SHP77 treated with DMSO at 0.1 percent for 48 hours (cell line): Measurements from ENCODE around the gene EEA1.

Experiments
- DNase-seq: peaks from one replicate; lab custom pipeline; 2025; lab: John Stamatoyannopoulos, UW

The EEA1 gene

DNA sequence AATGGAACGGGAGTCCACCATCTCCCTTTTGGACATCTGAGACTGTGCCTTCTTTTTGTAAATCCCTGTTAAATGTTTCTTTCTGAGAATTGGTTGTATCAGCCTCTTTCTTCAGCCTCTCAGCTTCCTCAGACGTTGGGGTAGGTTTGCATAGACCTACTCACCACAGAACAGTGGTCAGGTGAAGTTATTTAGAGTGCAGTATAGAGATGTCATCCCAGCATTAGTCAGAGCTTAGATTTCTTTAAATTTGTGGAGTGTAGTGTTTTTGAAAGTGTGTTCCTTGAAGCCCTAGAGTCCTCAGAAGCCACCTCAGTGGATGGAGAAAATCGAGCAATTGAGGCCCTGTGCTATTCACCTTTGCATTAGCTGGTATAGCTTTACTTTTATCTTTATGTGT, 8.9 kb upstream of the EEA1 start:
- DNase-seq, result no peak

- DNase-seq, result no peak
These were observed 4.5 kb upstream of the EEA1 start for GRCh38 chr12:92933606-92934005.

DNA sequence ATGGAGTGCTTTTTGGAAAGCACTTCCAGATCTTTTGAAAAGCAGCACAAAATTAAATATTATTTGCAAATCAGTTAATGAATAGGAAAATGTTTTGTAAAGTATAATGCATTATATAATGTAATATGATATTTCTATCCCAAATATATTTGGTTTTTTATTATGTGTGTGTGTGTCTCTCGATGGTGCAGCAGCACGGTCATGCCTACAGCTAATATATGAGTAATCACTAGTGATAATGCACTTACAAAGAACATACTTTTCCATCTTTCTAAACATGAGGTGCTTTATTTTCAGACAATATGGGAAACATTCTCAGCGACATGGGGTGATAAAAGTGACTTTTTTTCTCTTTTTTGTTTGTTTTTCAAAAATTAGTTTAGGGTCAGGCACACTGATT, 1.3 kb upstream of the EEA1 start:
- no peak for DNase-seq

DNA sequence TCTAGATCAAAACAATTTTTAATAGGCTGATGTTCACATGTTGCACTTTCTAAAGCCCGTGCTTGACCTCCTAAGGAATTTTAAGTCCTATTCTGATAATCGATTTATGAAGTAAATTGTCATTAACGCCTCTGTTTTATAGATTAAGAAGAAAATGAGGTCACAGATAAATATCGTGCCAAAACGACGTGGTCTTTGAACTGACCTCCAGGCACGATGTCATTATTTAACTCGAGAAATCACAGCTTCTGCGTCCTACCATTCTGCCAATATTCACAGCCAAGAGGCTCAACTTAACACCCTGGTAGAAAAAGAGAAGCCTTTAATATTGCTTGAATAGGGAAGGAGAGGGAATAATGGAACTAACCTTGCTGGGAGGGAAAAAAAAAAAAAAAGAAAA, 888 bp upstream of the EEA1 start:
- DNase-seq, result no peak

DNA sequence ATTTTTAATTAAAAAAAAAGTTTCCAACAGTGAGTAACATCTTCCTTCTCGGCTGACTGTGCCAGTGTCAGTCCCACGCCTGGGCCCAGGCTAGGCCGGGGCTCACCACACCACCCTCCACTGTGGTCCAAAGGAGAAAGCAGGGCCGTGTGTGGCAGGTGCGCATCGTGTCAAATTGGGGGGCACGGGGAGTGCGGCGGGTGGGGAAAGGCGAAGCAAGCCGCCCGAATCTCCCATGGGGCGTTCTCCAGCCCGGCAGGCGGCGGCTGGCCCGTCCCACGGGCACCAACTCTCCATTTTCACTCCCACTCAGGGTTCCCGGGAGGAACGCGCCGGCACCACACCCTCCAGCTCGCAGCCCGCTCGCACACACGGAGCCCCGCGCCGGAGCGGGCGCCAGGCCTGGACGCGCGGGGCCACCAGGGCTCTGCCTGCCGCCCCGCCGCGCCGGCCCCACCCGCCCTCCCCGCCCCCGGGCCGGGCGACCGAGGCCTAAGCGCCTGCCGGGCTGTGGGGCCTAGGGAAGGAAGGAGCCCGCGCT, 604 bp downstream of the EEA1 start:
- DNase-seq, result no peak

GRCh38 chr12:92927436-92928281, 1.4 kb downstream of the EEA1 start:
- DNase-seq, result no peak

GRCh38 chr12:92927055-92927435, 2.0 kb downstream of the EEA1 start:
- DNase-seq, result no peak

- no peak for DNase-seq
These were observed 2.5 kb downstream of the EEA1 start for GRCh38 chr12:92926549-92926948.

GRCh38 chr12:92921877-92922276, 7.2 kb downstream of the EEA1 start:
- DNase-seq, result no peak

DNA sequence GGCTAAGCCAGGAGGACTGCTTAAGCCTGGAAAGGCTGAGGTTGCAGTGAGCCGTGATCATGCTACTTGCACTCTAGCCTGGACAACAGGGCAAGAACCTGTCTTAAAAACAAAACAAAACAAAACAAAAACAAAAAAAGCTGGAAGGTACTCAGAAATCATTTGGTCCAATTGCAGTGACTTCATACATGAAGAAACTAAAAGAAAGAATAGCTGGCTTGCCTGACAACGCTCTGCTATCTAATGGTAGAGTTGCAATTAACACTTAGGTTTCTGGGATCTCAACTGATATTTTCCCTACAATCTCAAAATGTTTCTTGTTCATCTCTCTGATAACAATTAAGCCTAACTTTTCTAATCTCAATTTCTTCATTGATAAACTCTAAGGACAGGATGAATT, 13.7 kb downstream of the EEA1 start:
- no peak for DNase-seq

- DNase-seq, result no peak
These were observed 14.9 kb downstream of the EEA1 start for GRCh38 chr12:92914170-92914569.

- DNase-seq, result no peak
These were observed 16.4 kb downstream of the EEA1 start for GRCh38 chr12:92912672-92913071.

- DNase-seq, result no peak
These were observed 17.0 kb downstream of the EEA1 start for GRCh38 chr12:92912052-92912451.

- no peak for DNase-seq
These were observed 17.8 kb downstream of the EEA1 start for GRCh38 chr12:92911339-92911738.

- no peak for DNase-seq
These were observed 21.0 kb downstream of the EEA1 start for GRCh38 chr12:92908108-92908507.

GRCh38 chr12:92905811-92906554, 23.1 kb downstream of the EEA1 start:
- no peak for DNase-seq

- DNase-seq, result no peak
These were observed 23.8 kb downstream of the EEA1 start for GRCh38 chr12:92905258-92905810.

DNA sequence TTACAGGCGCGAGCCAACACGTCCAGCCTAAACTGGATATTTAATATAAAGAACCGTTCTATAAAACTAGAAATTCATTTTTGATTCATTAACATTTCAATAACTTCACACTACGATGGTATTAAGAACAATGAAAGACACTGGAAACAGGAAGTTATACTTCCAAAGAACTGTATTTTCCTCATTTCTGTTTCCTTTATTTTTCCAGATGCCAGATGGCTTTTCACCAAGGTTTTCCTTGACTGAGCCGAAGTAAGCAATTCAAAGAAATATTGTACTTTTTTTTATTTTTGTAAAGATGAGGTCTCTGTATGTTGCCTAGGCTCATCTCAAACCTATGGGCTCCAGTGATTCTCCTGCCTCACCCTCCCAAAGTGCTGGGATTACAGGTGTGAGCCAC, 28.2 kb downstream of the EEA1 start:
- DNase-seq, result no peak

GRCh38 chr12:92899386-92900001, 29.6 kb downstream of the EEA1 start:
- no peak for DNase-seq

DNA sequence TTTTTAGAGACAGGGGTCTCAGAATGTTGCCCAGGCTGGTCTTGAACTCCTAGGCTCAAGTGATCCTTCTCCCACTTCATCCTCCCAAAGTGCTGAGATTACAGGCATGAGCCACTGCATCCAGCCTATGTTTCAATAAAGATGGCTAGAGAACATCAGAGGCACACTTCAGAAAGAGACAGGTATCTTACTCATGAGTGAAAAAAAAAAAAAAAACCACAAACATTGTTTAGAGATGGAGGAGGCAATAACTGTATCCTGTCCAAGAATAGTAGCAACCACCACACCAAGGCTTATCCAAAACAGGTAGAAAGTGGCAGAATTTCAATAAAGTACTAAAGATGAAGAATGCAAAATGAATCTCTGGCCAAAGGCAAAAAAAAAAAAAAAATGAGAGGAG, 30.3 kb downstream of the EEA1 start:
- DNase-seq, result no peak

- no peak for DNase-seq
These were observed 31.3 kb downstream of the EEA1 start for GRCh38 chr12:92897844-92898243.

DNA sequence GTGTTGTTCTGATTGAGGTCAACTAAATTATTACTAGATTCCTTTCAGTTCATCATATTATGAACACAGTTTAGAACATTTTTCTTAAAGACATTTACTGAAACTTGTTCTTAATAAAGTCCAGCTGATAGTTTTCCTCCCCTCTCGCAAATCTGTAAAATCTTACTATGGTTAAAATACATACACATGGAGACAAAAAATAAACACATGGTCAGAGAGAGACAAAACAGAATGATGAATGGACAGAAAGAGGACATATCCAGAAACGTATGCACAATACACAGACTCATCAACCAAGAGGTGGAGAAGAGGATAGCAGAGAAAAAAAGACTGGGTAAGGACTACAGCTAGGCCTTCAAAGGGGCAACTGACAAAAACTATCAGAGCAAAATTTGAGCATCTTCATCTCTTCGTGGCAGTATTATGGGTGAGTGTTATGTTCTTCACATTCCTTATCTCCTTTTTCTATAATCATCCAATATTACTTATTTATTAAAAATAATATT, 38.4 kb downstream of the EEA1 start:
- DNase-seq, result no peak
